Natural killer cell (primary cell): ENCODE measurements around the gene DGKE. TPM values are rescaled to one million over a fixed set of nuclear protein-coding genes. Genes with fewer than 3 reads are reported as not detected.

Source experiments
- ATAC-seq, 3 donors: fragments of 150-1000 bp in 2 of 3; fragments of 200-7000 bp in 1 of 3; cut with Tn5 transposase; 1 replicate in 1 of 3; 2 replicates in 2 of 3; pipeline ENCODE4 v1.10.0; 2021; ENCODE audit warnings: mild to moderate bottlenecking in 2 of 3, moderate library complexity in 2 of 3
- DNase-seq, 2 donors: peaks; one replicate each; pipeline versions ENCODE4 v3.0.0 to v3.0.0-alpha.2; 2013 to 2021; ENCODE audit warnings: mixed read lengths in 1 of 2
- H3K27ac ChIP-seq: one replicate; pipeline ENCODE4 v1.5.1; 2013; ENCODE audit warnings: mild to moderate bottlenecking, low read length
- H3K27me3 ChIP-seq: one replicate; pipeline ENCODE4 v1.6.1; 2013; ENCODE audit warnings: low read length; ENCODE audit not compliant: control insufficient read depth, insufficient read depth
- H3K36me3 ChIP-seq: one replicate; pipeline ENCODE4 v1.6.1; 2013; ENCODE audit warnings: low read length; ENCODE audit not compliant: control insufficient read depth, insufficient read depth
- H3K4me1 ChIP-seq: one replicate; pipeline ENCODE4 v1.6.1; 2013; ENCODE audit warnings: low read length; ENCODE audit not compliant: control insufficient read depth, insufficient read depth
- H3K4me3 ChIP-seq: one replicate; pipeline ENCODE4 v1.5.1; 2013; ENCODE audit warnings: low read length
- H3K9me3 ChIP-seq: one replicate; pipeline ENCODE4 v1.6.1; 2013; ENCODE audit warnings: low read length; ENCODE audit not compliant: control insufficient read depth, insufficient read depth
- H3K27ac Mint-ChIP-seq, 2 donors: one replicate each; pipeline ENCODE4 v1.8.0; 2022; ENCODE audit warnings: mild to moderate bottlenecking in 2 of 2, mixed read lengths in 2 of 2, moderate library complexity in 1 of 2
- H3K27me3 Mint-ChIP-seq, 2 donors: one replicate each; pipeline ENCODE4 v1.8.0; 2022; ENCODE audit warnings: low read depth in 2 of 2, mixed read lengths in 2 of 2
- H3K36me3 Mint-ChIP-seq: one replicate; pipeline ENCODE4 v1.8.0; 2022; ENCODE audit warnings: mixed read lengths
- H3K4me1 Mint-ChIP-seq, 2 donors: one replicate each; pipeline ENCODE4 v1.8.0; 2022; ENCODE audit warnings: mixed read lengths in 2 of 2
- H3K4me3 Mint-ChIP-seq: one replicate; pipeline ENCODE4 v1.8.0; 2022; ENCODE audit warnings: mild to moderate bottlenecking, moderate library complexity, mixed read lengths
- H3K9me3 Mint-ChIP-seq, 2 donors: one replicate each; pipeline ENCODE4 v1.8.0; 2022; ENCODE audit warnings: mixed read lengths in 2 of 2
- whole genome bisulfite sequencing: methylation state at CpG from one replicate; pipeline ENCODE4 v1.1.7; 2013; ENCODE audit warnings: missing lambda C conversion rate; ENCODE audit not compliant: insufficient coverage; 5-methylcytosine and 5-hydroxymethylcytosine counted together
- intact Hi-C: fragments of 100-400 bp; cut with micrococcal nuclease; formaldehyde crosslinking; loops from one replicate; pipeline ENCODE4 v1.14.2; 2022
- total RNA-seq, 4 donors: library from RNA; stranded (reverse); fragments of 120-200 nt in 1 of 4; gene quantifications; one replicate each; pipeline versions ENCODE4 v1.2.3 to v1.2.4, GENCODE V29; 2013 to 2022
- TF ChIP-seq, protein P1 (sequence below): fragments of 200-600 bp; IDR thresholded peaks from one replicate; pipeline ENCODE4 v1.8.0; 2022; ENCODE audit warnings: antibody characterized with exemption

DGKE gene
- total RNA-seq, 3 donors from 2014 or later (not counting 1 experiment from before 2014, with no cell fraction given): 19.3 to 31.0 (median 29.5) TPM

DNA sequence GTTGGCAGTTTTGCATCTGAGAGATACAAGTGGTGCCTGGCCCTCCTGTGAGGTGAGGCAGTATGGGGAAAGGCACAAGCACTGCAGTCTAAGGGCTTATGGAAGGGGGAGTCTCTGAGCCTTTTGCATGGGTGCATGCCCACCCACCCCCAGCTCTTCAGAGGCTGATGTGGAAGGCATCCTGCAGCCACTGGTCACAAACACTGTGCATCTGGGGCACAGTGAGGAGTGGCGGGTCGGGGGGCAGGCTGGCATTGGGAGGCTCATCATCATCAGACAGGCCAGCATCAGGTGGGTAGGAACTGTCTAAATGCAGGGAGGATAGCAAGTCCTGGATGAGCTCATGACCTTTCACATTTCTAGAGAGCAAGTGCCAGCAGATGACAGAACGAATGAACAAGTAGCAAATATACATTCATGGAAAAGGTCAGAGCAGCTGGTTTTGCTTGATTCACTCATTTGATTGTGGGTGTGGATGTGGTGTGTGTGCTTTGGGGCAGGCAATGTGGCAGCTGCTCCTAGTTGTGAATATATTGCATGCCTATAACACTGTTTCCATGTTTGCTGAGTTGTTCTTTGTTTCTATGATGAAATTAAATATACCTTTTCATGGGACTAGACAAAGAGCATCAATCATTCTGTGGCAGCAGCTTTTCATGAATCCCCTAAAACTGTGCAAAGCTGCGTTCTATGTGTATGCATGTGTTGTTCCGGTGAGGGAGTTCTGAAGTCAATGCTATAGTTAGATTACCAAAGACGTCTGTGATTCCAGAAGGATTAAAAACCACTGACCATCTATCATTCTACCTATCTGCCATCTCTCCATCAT lies 50.7 kb downstream of the DGKE start:
- Histone ChIP-seq H3K27me3 (no peaks in the 10 kb centered on the region), H3K27ac (no peak overlapping the region), H3K36me3 (peaks cover 11% of the 10 kb centered on the region), H3K4me1 (peaks cover 3% of the 10 kb centered on the region), H3K9me3 (peaks cover 14% of the 10 kb centered on the region), H3K4me3 (no peak overlapping the region)
- Mint-ChIP-seq H3K9me3 (no peaks in the 10 kb centered on the region), H3K36me3 (peaks cover 8% of the 10 kb centered on the region), H3K4me3 (no peak overlapping the region), H3K27me3 (no peaks in the 10 kb centered on the region), H3K27ac (no peak overlapping the region), H3K4me1 (peaks cover 0 to 10% of the 10 kb centered on the region in 2 donors)
- no peak for DNase-seq
- TF ChIP-seq, protein P1, sequence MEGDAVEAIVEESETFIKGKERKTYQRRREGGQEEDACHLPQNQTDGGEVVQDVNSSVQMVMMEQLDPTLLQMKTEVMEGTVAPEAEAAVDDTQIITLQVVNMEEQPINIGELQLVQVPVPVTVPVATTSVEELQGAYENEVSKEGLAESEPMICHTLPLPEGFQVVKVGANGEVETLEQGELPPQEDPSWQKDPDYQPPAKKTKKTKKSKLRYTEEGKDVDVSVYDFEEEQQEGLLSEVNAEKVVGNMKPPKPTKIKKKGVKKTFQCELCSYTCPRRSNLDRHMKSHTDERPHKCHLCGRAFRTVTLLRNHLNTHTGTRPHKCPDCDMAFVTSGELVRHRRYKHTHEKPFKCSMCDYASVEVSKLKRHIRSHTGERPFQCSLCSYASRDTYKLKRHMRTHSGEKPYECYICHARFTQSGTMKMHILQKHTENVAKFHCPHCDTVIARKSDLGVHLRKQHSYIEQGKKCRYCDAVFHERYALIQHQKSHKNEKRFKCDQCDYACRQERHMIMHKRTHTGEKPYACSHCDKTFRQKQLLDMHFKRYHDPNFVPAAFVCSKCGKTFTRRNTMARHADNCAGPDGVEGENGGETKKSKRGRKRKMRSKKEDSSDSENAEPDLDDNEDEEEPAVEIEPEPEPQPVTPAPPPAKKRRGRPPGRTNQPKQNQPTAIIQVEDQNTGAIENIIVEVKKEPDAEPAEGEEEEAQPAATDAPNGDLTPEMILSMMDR: no peak
- intact Hi-C loops: no loop called here
- no peak for ATAC-seq
- 95% methylated on average over 4 of the region's 6 CpGs for WGBS

DNA sequence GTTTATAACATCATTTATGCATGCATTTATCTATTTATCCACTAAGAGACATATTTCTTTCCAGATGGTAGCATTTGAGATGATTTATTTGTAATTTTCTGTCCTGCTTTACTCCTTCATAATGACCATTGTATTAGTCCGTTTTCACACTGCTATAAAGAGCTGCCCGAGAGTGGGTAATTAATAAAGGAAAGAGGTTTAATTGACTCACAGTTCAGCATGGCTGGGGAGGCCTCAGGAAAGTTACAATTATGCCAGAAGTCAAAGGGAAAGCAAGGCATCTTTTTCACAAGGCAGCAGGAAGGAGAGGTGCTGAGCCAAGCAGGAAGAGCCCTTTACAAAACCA lies 51.3 kb downstream of the DGKE start:
- H3K4me1 Mint-ChIP-seq: peaks cover 0 to 10% of the 10 kb centered on the region in 2 donors
- 100% methylated on average over 2 of the region's 2 CpGs for WGBS
- ATAC-seq (no peak), DNase-seq (no peak)
- no peak overlapping the region for H3K27ac Mint-ChIP-seq
- Histone ChIP-seq H3K27me3 (no peaks in the 10 kb centered on the region), H3K4me1 (peaks cover 3% of the 10 kb centered on the region), H3K9me3 (peaks cover 14% of the 10 kb centered on the region), H3K27ac (no peak overlapping the region), H3K4me3 (no peak overlapping the region), H3K36me3 (peaks cover 16% of the 10 kb centered on the region)
- TF ChIP-seq, protein P1: no peak
- peaks cover 8% of the 10 kb centered on the region for H3K36me3 Mint-ChIP-seq
- no peaks in the 10 kb centered on the region for H3K9me3 Mint-ChIP-seq
- no peaks in the 10 kb centered on the region for H3K27me3 Mint-ChIP-seq
- intact Hi-C loops: no loop called here
- no peak overlapping the region for H3K4me3 Mint-ChIP-seq

DNA sequence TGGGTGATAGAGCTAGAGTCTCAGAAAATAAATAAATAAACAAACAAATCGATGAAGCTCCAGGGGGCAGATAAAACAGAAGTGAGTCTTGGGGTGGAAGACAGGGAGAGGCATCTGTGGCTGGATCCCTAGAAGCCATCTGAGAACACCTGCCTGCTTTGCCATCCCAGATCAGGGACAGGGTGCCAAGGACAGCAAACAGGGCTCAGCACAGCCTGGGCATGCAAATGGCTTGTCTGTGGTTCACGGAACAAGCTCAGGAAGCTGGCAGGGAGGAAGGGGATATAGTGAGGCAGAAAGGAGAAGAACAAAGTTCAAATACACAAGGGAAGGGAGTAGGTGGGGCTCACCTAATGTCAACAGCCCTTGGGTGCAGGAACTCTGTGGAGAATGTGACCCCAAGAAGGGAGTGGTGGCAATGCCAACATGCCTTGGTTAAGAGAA lies 52.4 kb downstream of the DGKE start:
- intact Hi-C loops: no loop called here
- TF ChIP-seq, protein P1: no peak
- ATAC-seq (no peak), DNase-seq (no peak)
- no peak overlapping the region for H3K4me3 ChIP-seq
- H3K27ac ChIP-seq: no peak overlapping the region
- H3K36me3 ChIP-seq: peaks cover 25% of the 10 kb centered on the region
- no peaks in the 10 kb centered on the region for H3K27me3 Mint-ChIP-seq
- peaks cover 0 to 10% of the 10 kb centered on the region in 2 donors for H3K4me1 Mint-ChIP-seq
- H3K4me3 Mint-ChIP-seq: no peak overlapping the region
- H3K9me3 Mint-ChIP-seq: no peaks in the 10 kb centered on the region
- H3K27ac Mint-ChIP-seq: no peak overlapping the region
- peaks cover 14% of the 10 kb centered on the region for H3K9me3 ChIP-seq
- no peaks in the 10 kb centered on the region for H3K27me3 ChIP-seq
- 94% methylated on average over 2 of the region's 2 CpGs for WGBS
- H3K4me1 ChIP-seq: no peaks in the 10 kb centered on the region
- peaks cover 8% of the 10 kb centered on the region for H3K36me3 Mint-ChIP-seq

DNA sequence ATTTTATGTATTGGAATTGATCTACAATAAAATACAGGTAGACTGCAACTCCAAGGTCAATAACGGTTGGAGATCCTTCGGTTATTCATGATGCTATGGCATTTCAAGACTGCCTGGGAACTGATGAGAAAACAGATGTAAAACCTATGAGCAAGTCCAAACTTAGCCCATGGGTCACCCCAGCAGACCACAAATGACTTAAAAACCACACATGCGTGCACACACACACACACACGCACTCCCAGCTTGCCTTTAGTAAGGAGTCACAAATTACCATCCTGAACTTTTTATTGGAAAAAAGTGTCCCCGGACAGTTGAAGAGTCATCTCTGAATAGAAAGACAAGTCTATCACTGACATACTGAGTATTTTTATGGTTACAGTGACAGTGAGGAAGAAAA lies 53.2 kb downstream of the DGKE start:
- Histone ChIP-seq H3K27ac (no peak overlapping the region), H3K27me3 (no peaks in the 10 kb centered on the region), H3K9me3 (peaks cover 14% of the 10 kb centered on the region), H3K4me1 (no peaks in the 10 kb centered on the region), H3K4me3 (no peak overlapping the region), H3K36me3 (peaks cover 33% of the 10 kb centered on the region)
- Mint-ChIP-seq H3K9me3 (no peaks in the 10 kb centered on the region), H3K4me1 (peaks cover 0 to 11% of the 10 kb centered on the region in 2 donors), H3K36me3 (peaks cover 8% of the 10 kb centered on the region), H3K27me3 (no peaks in the 10 kb centered on the region), H3K4me3 (no peak overlapping the region), H3K27ac (no peak overlapping the region)
- no peak for DNase-seq
- no peak for ATAC-seq
- WGBS: 98% methylated on average over 5 of the region's 5 CpGs
- intact Hi-C loops: no loop called here
- TF ChIP-seq, protein P1: no peak
